GM19043 (cell line): Measurements from ENCODE around the gene SRM.
A peak's percentile ranks its signal among the peaks of the same experiment; 100 is the strongest.
"Not testable (repeated sequence)": the region's sequence is repeated elsewhere in the genome, so short reads cannot be mapped to it uniquely, and the experiment has no call there.

Experiments
- ATAC-seq: cut with Tn5 transposase; IDR thresholded peaks from one replicate; pipeline ENCODE4 v1.9.1; 2021; ENCODE audit warnings: low read depth; ENCODE audit not compliant: unreplicated experiment

SRM gene

DNA sequence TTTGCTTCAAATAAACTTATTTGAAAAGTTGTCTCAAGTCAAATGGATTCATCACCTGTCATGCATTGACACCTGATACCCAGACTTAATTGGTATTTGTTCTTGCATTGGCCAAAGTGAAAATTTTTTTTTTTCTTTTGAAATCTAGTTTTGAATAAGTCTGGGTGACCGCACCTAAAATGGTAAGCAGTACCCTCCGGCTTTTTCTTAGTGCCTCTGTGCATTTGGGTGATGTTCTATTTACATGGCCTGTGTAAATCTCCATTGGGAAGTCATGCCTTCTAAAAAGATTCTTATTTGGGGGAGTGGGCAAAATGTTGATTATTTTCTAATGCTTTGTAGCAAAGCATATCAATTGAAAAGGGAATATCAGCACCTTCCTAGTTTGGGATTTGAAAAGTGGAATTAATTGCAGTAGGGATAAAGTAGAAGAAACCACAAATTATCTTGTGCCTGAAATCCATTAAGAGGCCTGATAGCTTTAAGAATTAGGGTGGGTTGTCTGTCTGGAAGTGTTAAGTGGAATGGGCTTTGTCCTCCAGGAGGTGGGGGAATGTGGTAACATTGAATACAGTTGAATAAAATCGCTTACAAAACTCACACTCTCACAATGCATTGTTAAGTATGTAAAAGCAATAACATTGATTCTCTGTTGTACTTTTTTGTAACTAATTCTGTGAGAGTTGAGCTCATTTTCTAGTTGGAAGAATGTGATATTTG is 35.5 kb downstream of the SRM start:
- no peak for ATAC-seq

DNA sequence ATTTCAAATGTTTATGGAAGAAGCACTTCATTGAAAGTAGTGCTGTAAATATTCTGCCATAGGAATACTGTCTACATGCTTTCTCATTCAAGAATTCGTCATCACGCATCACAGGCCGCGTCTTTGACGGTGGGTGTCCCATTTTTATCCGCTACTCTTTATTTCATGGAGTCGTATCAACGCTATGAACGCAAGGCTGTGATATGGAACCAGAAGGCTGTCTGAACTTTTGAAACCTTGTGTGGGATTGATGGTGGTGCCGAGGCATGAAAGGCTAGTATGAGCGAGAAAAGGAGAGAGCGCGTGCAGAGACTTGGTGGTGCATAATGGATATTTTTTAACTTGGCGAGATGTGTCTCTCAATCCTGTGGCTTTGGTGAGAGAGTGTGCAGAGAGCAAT is 36.6 kb downstream of the SRM start:
- ATAC-seq = no peak

GRCh38 chr1:11019971-11020370 is 39.8 kb downstream of the SRM start:
- no peak for ATAC-seq

DNA sequence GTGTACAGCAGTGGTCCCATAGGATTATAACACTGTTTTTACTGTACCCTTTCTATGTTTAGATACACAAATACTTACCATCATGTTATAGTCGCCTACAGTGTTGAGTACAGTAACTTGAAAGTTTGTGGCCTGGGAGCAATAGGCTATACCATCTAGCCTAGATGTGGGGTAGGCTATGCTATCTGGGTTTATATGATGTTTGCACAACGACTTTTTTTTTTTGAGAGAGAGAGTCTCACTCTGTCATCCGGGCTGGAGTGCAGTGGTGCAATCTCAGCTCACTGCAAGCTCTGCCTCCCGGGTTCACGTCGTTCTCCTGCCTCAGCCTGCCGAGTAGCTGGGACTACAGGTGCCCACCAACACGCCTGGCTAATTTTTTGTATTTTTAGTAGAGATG is 40.5 kb downstream of the SRM start:
- ATAC-seq = not testable (repeated sequence)

DNA sequence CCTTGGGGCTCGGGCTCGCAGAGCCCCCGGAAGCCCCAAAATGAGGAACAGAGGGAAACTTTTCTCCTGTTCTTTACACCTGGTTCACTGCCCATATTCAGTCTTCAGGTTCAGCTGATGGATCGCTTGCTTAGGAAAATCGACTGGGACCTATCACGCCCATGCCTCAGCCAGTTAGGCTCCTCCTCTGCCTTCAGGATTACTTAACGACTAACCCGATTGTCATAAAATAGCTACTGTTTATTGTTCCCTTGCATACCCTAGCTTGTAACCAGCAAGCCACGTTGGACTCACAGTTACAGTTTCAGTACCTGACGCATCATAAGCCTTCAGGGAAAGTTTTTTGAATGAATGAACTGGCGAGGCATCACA is 46.7 kb downstream of the SRM start:
- no peak for ATAC-seq

DNA sequence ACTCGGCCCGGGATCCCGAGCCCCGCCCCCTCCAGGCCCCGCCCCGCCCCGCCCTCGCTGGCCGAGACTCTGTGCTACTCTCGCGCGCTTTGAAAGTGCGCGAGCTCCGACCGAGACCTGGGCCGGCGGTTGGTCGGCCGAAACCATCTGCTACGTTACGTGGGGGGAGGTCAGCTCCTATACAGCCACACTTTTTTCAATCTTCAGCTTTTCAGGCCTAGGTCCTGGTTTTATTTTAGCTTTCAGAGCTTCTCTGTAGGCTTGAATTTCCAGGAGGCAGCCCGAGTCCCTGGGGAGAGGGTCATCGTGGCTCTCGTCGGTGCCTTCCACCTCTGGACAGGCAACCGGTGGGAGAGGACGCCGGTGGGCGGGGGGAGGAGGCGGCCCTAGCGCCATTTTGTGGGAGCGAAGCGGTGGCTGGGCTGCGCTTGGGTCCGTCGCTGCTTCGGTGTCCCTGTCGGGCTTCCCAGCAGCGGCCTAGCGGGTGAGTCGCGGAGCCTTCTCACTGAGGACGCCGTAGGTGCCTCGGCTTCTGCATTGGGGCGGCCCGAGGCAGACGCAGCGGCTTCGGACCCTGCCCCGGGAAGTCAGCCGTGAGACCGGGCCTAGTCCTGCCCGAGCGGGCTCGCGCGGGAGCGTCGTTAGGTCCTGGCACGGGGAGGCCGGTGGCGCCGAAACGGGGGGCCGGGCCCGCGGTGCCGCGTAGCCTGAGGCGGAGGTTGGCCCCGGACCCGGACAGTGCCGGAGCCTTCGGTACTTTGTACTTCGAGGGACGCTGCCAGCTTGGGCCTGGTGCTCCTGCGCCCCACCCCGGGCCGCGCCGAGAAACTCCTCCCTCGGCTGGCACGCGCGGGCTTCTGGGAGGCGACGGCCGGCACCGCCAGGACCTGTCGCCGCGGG is 47.3 kb downstream of the SRM start, which contains the start of gene TARDBP:
TSS of gene TARDBP (plus strand) at position 395 of the 900 bp plus-strand sequence. CDS start 1,074 bp downstream, outside the sequence.
- peak; percentile 85 for ATAC-seq
